GM12878 (cell line): Measurements from ENCODE around the gene CD300LG. TPM values are rescaled to one million over a fixed set of nuclear protein-coding genes. Genes with fewer than 3 reads are reported as not detected.

ENCODE experiments used
- ATAC-seq: fragments of 200-7000 bp; cut with Tn5 transposase; 3 replicates; pipeline ENCODE4 v1.9.1; 2020; ENCODE audit warnings: mild to moderate bottlenecking, moderate library complexity
- BruUV-seq: library from RNA; stranded (reverse); fragments of 400-500 nt; replicated peaks from 2 replicates; lab custom pipeline; 2021; lab: Mats Ljungman, UMichigan
- CTCF ChIA-PET: fragments of 300-600 bp; sonication (Branson Sonifier 250); formaldehyde crosslinking; extraction: SDS; loops from one replicate; lab custom pipeline; 2021; ENCODE audit warnings: inconsistent platforms; lab: Yijun Ruan, JAX
- POLR2A ChIA-PET: fragments of 350-600 bp; formaldehyde crosslinking; extraction: SDS; loops from one replicate; lab custom pipeline; 2021; ENCODE audit warnings: inconsistent platforms; lab: Charles Lee
- RAD21 ChIA-PET: fragments of 300-600 bp; sonication (Branson Sonifier 250); formaldehyde crosslinking; loops from one replicate; lab custom pipeline; 2023; ENCODE audit warnings: antibody characterized with exemption; ENCODE audit not compliant: unreplicated experiment; lab: Charles Lee
- SMC1A ChIA-PET: fragments of 300-600 bp; sonication (Branson Sonifier 250); formaldehyde crosslinking; loops from one replicate; lab custom pipeline; 2023; ENCODE audit not compliant: unreplicated experiment, uncharacterized antibody; lab: Charles Lee
- DNase-seq: peaks from one replicate; pipeline ENCODE4 v3.0.0-alpha.2; 2011; ENCODE audit warnings: low read depth, low spot score
- FAIRE-seq: peaks from 3 replicates; lab custom pipeline; 2011; peaks lifted over from hg19 to GRCh38; lab: Jason Lieb, UNC
- H2AFZ ChIP-seq: 2 replicates; pipeline ENCODE4 v1.6.0; 2011; ENCODE audit warnings: low read depth, low read length, control low read depth; ENCODE audit not compliant: control insufficient read depth
- H3K27ac ChIP-seq: 2 replicates; pipeline ENCODE4 v1.5.1; 2011; ENCODE audit warnings: control low read depth; ENCODE audit not compliant: control insufficient read depth, insufficient read depth
- H3K27me3 ChIP-seq, 2 experiments: replicated peaks in 1 of 2; 2 replicates each; pipeline versions ENCODE4 v1.6.0 to v1.6.1; 2011; ENCODE audit warnings: low read length in 1 of 2; ENCODE audit not compliant: control insufficient read depth in 2 of 2, insufficient read depth in 2 of 2
- H3K36me3 ChIP-seq, 2 experiments: 2 replicates each; pipeline ENCODE4 v1.5.1; 2011; ENCODE audit warnings: low read length in 1 of 2; ENCODE audit not compliant: control insufficient read depth in 2 of 2, insufficient read depth in 2 of 2
- H3K4me1 ChIP-seq: 2 replicates; pipeline ENCODE4 v1.6.1; 2011; ENCODE audit warnings: mild to moderate bottlenecking, low read length, moderate library complexity, mixed read lengths; ENCODE audit not compliant: control insufficient read depth, insufficient read depth
- H3K4me2 ChIP-seq: 2 replicates; pipeline ENCODE4 v1.6.0; 2011; ENCODE audit warnings: control low read depth; ENCODE audit not compliant: control insufficient read depth, insufficient read depth
- H3K4me3 ChIP-seq: fragments of 200-600 bp; sonication (generic); 2 replicates; pipeline ENCODE4 v1.5.1; 2016
- H3K79me2 ChIP-seq: 2 replicates; pipeline ENCODE4 v1.6.0; 2011; ENCODE audit warnings: low read length; ENCODE audit not compliant: control insufficient read depth, insufficient read depth
- H3K9ac ChIP-seq: 2 replicates; pipeline ENCODE4 v1.8.0; 2011; ENCODE audit warnings: low read length, control low read depth, mixed read lengths; ENCODE audit not compliant: control insufficient read depth, insufficient read depth
- H3K9me3 ChIP-seq: replicated peaks from 3 replicates; pipeline ENCODE4 v1.5.1; 2011; ENCODE audit warnings: mild to moderate bottlenecking, low read length; ENCODE audit not compliant: control insufficient read depth, insufficient read depth
- H4K20me1 ChIP-seq: 2 replicates; pipeline ENCODE4 v1.6.0; 2011; ENCODE audit not compliant: control insufficient read depth, insufficient read depth
- EED ChIP-seq: sonication (generic); IDR thresholded peaks from 2 replicates; pipeline ENCODE4 v1.6.1; 2016; ENCODE audit warnings: antibody characterized with exemption, low read depth
- FOS ChIP-seq: IDR thresholded peaks from 3 replicates; pipeline ENCODE4 v1.6.1; 2011; ENCODE audit warnings: borderline replicate concordance; ENCODE audit not compliant: insufficient read length; ENCODE audit errors: extremely low read depth
- IRF3 ChIP-seq: fragments of 450-650 bp; IDR thresholded peaks from 2 replicates; pipeline ENCODE4 v1.6.1; 2014; ENCODE audit warnings: mild to moderate bottlenecking
- NFYB ChIP-seq: IDR thresholded peaks from 2 replicates; pipeline ENCODE4 v1.6.1; 2011; ENCODE audit warnings: low read depth, mild to moderate bottlenecking, low read length, improper control_type of control experiment, moderate library complexity; ENCODE audit not compliant: insufficient read depth
- PBX3 ChIP-seq: IDR thresholded peaks from 2 replicates; pipeline ENCODE4 v1.6.1; 2011; ENCODE audit warnings: mild to moderate bottlenecking, low read depth, low read length, moderate library complexity; ENCODE audit not compliant: insufficient replicate concordance
- PKNOX1 ChIP-seq: fragments of 450-650 bp; IDR thresholded peaks from 2 replicates; pipeline ENCODE4 v1.6.1; 2016; ENCODE audit warnings: mild to moderate bottlenecking
- SP1 ChIP-seq: IDR thresholded peaks from one replicate; pipeline ENCODE4 v1.6.1; 2011; ENCODE audit warnings: low read depth, low read length
- SREBF1 ChIP-seq: IDR thresholded peaks from 2 replicates; pipeline ENCODE4 v1.6.1; 2012; ENCODE audit warnings: mild to moderate bottlenecking, low read length
- STAT3 ChIP-seq: IDR thresholded peaks from 2 replicates; pipeline ENCODE4 v1.6.1; 2011; ENCODE audit warnings: low read depth, low read length, improper control_type of control experiment
- WGBS: methylation state at CpG from one replicate; pipeline ENCODE4 v1.1.6; 2016; ENCODE audit warnings: low lambda C conversion rate; ENCODE audit not compliant: insufficient replicate concordance, insufficient coverage; ENCODE audit errors: missing lambda C conversion rate; 5-methylcytosine and 5-hydroxymethylcytosine counted together
- in situ Hi-C: fragments of 300-500 bp; cut with MboI; formaldehyde crosslinking; loops from 9 replicates; pipeline ENCODE4 v1.14.3; 2018; ENCODE audit warnings: mixed read lengths
- intact Hi-C: fragments of 100-400 bp; cut with micrococcal nuclease; formaldehyde crosslinking; loops from one replicate; pipeline ENCODE4 v1.14.2; 2022; ENCODE audit not compliant: unreplicated experiment
- polyA plus RNA-seq, 11 experiments: library from polyadenylated mRNA; depleted of rRNA in 4 of 11; unstranded in 6 of 11; stranded (reverse) in 5 of 11; fragments of >200 nt; fragmentation: Nextera tagmentation in 4 of 11; fragmentation: Illumina TruSeq in 1 of 11; extraction: Ambion mirVana in 4 of 11; extraction: Trizol in 1 of 11; gene quantifications; 1 replicate in 1 of 11; 2 replicates in 10 of 11; pipeline versions ENCODE4 v1.2.1 to v1.2.3, GENCODE V29; 2011 to 2016; ENCODE audit warnings: inconsistent platforms in 2 of 11, missing spikeins in 2 of 11, low read depth in 1 of 11
- total RNA-seq, 4 experiments: library from RNA; depleted of rRNA in 3 of 4; stranded (reverse); fragments of >200 nt in 3 of 4; fragmentation: Illumina TruSeq in 1 of 4; extraction: Trizol in 1 of 4; gene quantifications; 2 replicates each; pipeline versions ENCODE4 v1.2.1 to v1.2.3, GENCODE V29; 2013 to 2021

The CD300LG gene
- total and polyA plus RNA-seq, 10 of the 15 experiments (the other 5 are each of a cell fraction or from before 2014, with no cell fraction given) = not detected

DNA sequence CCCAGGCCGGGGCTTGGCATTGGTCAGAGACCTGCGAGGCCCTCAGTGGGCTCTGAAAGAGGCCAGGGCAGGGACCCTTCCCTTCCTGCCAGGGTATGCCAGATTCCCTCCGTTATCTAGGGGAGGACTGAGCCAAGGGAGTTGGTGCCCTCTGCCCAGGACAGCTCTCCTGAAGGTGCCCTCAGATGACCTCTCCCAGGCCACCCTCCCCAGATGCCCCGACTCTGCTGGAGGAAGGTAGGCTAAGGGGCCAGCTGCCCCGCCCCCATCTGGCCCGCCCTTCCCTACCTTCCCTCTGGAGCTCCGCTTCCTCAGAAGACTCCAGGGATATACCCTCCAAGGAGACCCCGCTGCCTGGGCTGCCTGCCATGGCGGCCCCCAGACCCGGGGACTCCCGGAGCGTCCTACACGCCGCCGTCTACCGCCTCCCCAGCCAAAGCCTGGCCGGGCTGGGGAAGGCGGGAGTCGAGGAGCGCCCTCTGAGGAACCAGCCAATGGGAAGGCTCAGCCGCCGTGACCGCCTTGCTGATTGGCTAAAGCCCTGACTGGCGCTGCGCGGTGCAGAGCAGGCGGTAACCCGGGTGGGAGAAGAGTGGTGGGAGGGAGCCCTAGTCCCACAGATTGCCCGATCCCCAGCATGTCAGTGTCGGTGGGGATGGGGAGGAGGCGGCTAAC is 53.3 kb downstream of the CD300LG start:
- Histone ChIP-seq H3K79me2 (no peaks in the 10 kb centered on the region), H3K4me3 (no peak overlapping the region), H2AFZ (peak overlapping the region; percentile 44), H3K36me3 (no peaks in the 10 kb centered on the region), H3K4me1 (0 out of 2 replicates have a peak, but pooled peaks cover 5% of the 10 kb centered on the region), H3K9me3 (no peaks in the 10 kb centered on the region), H3K4me2 (peak overlapping the region; percentile 69; the same call in 1 of the 2 replicates), H4K20me1 (no peaks in the 10 kb centered on the region; the same call in 1 of the 2 replicates), H3K9ac (no peak overlapping the region), H3K27ac (no peak overlapping the region), H3K27me3 (peaks cover 3 to 7% of the 10 kb centered on the region in 2 experiments; a peak in 3 of 4 replicates)
- in situ Hi-C loops = no loop called here
- TF ChIP-seq SP1 = peak; percentile 93
- TF ChIP-seq EED = no peak
- TF ChIP-seq IRF3 = peak; percentile 34; the same call in 1 of the 2 replicates
- peak; percentile 54 for TF ChIP-seq PBX3
- TF ChIP-seq SREBF1 = no peak
- TF ChIP-seq FOS = peak; percentile 64
- peak; percentile 81 for TF ChIP-seq PKNOX1
- no peak for TF ChIP-seq STAT3
- peak; percentile 86 for TF ChIP-seq NFYB
- ChIA-PET RAD21 (no interaction called here), SMC1A (no interaction called here), POLR2A (no interaction called here), CTCF (no interaction called here)
- ATAC-seq (peak; percentile 92), DNase-seq (no peak), FAIRE-seq (peak; percentile 89)
- 7% methylated on average over 27 of the region's 31 CpGs for WGBS
- BruUV-seq = no TSS peak
- intact Hi-C loops = no loop called here
